HG03354 (cell line): ENCODE data around the gene ELL3.
"Not testable (repeated sequence)": the region's sequence is repeated elsewhere in the genome, so short reads cannot be mapped to it uniquely, and the experiment has no call there.

ENCODE experiments used
- ATAC-seq: cut with Tn5 transposase; IDR thresholded peaks from one replicate; pipeline ENCODE4 v1.9.1; 2021; ENCODE audit warnings: mild to moderate bottlenecking; ENCODE audit not compliant: unreplicated experiment, poor library complexity, severe bottlenecking

The ELL3 gene

DNA sequence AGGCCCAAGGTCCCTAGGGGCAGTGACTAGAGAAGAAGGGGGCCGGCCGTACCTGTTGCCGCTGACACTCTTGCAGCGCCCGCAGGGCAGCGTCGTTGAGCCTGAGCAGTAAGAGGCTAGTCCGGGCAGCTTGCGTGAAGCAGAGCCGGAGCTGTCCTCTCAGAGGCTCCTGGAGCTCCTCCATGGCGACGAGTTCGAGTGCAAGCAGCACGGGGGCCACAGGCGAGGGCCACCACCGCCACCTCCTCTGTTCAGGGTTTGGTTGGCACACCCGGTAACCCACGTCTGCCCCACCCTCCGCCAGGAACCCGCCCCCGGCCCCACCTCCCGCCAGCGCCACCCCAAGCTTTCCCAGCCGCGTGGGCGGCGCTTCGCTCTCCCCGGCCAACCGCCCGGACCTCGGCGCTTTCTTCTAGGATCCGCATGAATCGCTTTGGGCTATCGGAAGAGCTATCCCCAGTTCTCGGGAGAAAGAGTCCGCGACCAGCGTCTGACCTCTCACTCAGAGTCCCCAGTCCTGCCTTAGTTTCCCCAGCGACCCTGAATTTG lies at the start of gene ELL3:
Gene ELL3 (minus strand): TSS at position 249 of the 549 bp plus-strand sequence. CDS start 65 bp downstream, at position 184.
- ATAC-seq, result peak; percentile 44

DNA sequence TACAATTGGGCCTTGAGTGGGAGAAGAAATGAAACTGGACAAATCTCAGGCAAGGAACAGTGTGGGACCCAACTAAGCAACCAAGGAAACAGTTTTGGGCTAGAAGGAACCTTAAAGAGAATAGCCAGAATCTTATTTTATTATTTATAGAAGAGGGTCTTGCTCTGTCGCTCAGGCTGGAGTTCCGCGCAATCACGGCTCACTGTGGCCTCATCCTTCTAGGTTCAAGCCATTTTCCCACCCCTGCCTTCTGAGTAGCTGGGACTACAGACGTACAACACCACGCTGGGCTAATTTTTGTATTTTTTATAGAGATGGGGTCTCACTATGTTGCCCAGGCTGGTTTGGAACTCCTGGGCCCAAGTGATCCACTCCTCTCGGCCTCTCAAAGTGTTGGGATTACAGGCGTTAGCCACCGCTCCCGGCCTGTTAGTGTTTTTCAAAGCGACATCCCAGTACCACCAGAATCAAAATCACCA lies 49.3 kb upstream of the ELL3 start:
- no peak for ATAC-seq

- not testable (repeated sequence) for ATAC-seq
These were observed 48.5 kb upstream of the ELL3 start for GRCh38 chr15:43825305-43825704.

- peak; percentile 82 for ATAC-seq
These were observed 47.8 kb upstream of the ELL3 start, which contains the start of gene MFAP1 for GRCh38 chr15:43824302-43825246. Gene MFAP1, minus strand, starts transcription at chr15:43824690. Its CDS starts 121 bp downstream, at chr15:43824569.

DNA sequence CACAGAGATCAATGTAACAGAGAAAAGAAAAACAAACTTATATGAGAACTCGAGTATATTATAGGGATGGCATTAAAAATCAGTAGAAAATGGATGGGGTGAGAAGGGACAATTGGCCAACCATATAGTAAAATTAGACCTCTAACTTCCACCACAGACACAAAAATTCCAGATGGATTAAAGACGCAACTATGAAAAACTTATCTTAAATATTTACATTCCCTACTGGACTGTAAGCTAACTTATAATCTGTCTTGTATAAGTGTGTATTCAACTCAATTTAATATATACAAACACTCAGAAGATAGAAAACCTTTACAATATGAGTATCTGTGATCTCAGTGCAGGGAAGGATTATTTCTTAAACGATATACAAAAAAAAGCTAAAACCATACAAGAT lies 44.7 kb upstream of the ELL3 start:
- ATAC-seq, result no peak

- not testable (repeated sequence) for ATAC-seq
These were observed 38.3 kb upstream of the ELL3 start for GRCh38 chr15:43815064-43815463.

DNA sequence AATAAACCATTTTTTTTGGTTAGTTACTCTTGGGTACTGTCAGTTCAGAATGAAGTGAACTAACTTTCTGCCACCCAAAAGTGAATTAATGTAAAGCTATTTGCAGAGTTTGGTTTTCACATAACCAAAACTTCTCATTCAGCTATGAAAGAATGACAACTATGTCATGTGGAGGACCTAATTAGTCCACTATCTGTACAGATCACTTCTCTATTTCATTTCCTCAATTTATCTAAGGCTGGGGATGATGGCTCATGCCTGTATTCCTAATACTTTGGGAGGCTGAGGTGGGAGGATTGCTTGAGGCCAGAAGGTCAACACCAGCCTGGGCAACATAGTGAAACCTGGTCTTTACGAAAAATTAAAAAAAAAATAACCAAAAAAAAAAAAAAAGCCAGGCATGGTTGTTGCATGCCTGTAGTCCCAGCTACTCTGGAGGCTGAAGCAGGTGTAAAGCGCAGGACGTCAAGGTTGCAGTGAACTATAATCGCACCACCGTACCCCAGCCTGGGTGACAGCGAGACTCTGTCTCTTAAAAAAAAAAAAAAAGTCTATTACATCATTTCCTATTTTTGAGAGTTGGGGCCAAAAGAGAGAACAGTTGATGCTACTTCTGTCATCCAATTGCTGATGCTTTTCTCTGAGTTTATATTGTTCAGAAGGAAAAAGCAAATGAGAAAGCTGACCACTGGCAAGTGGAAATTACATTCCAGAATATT lies 32.4 kb upstream of the ELL3 start:
- peak; percentile 72 for ATAC-seq

DNA sequence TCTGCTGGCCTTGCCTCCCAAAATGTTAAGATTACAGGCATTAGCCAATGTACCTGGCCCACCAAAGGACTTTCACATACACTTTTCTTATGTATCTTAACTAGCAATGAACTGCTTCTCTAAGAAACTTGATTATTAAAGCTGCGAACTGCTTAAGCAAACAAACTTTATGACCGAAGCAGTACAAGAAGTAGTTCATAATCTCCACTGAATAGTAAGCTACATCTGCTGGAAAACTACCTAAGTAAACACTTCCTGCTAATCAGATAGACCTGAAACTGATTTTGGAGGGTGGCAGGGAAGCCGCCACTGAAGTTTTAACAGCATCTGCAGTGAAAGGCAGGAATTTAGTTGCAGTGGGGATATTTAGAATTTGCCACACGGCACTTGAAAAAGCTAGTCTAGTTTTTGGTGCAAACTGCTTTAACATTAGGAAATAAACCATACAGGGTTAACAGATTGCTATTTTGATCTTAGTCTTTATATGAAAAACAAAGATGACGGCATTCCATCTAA lies 31.7 kb upstream of the ELL3 start:
- no peak for ATAC-seq

- not testable (repeated sequence) for ATAC-seq
These were observed 25.9 kb upstream of the ELL3 start for GRCh38 chr15:43802676-43803075.

- peak; percentile 90 for ATAC-seq
These were observed 23.7 kb upstream of the ELL3 start, which contains the start of gene HYPK for GRCh38 chr15:43800286-43801141. Gene HYPK, plus strand, starts transcription at chr15:43800599. Its CDS starts 24 bp downstream, at chr15:43800623.

DNA sequence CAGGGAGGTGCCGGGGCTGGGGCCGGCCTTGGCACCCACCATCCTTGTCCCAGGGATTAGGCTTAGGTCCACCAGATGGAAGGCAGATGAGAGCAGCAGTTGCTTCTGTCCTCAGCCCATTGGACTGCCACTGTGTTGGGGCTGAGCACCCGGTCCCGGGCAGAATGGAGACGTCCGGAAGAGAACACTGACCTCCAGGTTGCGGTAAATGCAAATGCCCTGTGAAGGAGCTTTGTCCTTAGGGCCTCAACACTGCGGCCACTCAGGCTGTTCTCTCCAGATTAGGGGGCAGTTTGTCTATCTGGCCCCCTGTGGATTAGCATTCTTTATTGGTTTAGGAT lies 23.1 kb upstream of the ELL3 start, which contains the start of gene SERINC4:
Gene SERINC4 (minus strand): TSS at position 276 of the 341 bp plus-strand sequence. CDS start 234 bp downstream, at position 42.
- no peak for ATAC-seq

DNA sequence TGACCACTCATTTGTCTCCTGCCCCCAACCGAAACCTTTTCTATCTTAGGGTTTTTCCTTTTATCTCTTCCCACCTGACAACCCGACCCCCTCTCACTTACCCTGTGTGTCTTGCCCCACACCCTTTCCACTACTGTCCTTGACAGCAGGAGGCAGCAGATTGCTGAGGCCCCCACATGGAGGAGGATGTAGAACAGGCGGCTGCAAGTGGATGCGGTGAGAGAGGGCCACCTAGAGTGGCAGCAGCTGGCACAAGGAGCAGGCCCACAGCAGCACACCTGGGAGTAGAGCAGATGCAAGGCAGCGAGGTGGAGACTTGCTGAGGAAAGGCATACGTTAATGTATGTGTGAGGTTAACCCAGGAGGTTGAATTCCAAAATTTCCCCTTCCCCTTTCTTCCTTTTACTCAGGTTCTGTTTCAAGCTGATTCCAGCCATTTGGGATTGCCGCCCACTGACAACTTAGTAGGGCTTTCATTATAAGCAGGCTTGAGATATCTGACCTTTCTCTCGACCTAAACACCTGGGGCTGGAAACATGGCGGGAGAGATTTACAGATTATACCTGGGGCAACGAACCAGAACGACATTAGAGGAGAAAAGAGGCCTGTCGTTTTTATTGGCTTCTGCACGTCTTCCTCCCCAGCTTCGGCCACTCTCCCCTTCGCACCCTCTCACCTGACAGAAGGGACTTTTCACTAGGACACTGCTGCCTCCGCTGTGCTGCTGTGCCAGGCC lies 22.6 kb upstream of the ELL3 start:
- ATAC-seq, result no peak

DNA sequence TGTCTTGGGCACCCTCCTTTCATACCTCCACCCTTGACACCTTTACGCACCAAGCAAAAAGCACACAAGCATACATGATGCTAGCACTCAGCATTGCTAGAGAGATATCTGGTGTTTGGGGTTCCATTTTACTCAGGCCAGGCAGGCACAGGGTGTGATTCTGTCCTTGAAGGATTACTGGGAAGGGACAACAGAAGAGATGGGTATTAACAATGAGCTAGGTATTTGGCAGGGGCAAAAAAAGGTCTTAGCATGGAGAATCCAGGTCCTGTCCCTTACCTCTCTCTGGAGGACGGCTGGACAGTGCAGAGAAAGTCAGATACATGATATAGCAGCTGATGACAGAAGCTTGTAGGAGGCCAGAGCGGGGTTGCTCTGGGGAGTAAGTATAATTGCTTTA lies 19.8 kb upstream of the ELL3 start:
- ATAC-seq, result no peak

DNA sequence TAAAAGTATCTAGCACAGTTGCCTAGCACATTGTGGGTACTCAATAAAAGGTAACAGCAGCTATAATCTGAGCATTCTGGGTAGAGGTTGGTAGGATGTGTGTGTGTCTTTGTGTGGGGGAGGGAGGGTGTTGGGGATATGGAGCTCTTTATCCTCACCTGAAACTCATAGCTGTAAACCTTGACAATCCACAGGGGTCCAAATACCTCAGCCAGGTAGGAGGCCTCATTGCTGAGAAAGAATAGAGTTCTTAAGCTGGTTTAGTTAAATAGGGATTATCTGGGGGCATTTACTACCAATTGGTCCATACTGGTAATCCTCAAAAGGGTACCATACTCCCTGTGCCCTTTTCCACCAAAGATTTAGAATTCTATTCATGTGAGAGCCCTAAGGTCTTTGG lies 19.2 kb upstream of the ELL3 start:
- ATAC-seq, result no peak

- no peak for ATAC-seq
These were observed 18.4 kb upstream of the ELL3 start for GRCh38 chr15:43795197-43795596.

GRCh38 chr15:43794269-43795037 lies 17.7 kb upstream of the ELL3 start:
- ATAC-seq, result no peak

GRCh38 chr15:43793647-43794046 lies 16.9 kb upstream of the ELL3 start:
- ATAC-seq, result no peak
